ENCODE data around the gene ADK. TPM values are rescaled to one million over a fixed set of nuclear protein-coding genes. Genes with fewer than 3 reads are reported as not detected.

ADK gene
- total RNA-seq, 1 experiment from 2014 or later: 26.8 TPM

- no peaks in the 10 kb centered on the region for H3K4me1 ChIP-seq (ENCODE audit: insufficient read depth, low read length)
- H3K4me1 Mint-ChIP-seq: peaks cover 12 to 14% of the 10 kb centered on the region in 2 experiments
- H2BK12ac ChIP-seq (ENCODE audit: insufficient read length, low read depth, low read length): no peak overlapping the region
- no peak overlapping the region for H2BK20ac ChIP-seq (ENCODE audit: low read depth, low read length, poor library complexity, severe bottlenecking)
- no CpG with 5 or more reads among the region's 1 CpG for WGBS (ENCODE audit: extremely low coverage, insufficient read length, low lambda C conversion rate)
- H3K9ac ChIP-seq (ENCODE audit: extremely low read depth, insufficient read length, low read length): no peak overlapping the region
- H3K79me2 ChIP-seq (ENCODE audit: insufficient read depth, low read length): no peaks in the 10 kb centered on the region
- H2BK120ac ChIP-seq (ENCODE audit: low read depth, low read length, poor library complexity, severe bottlenecking): no peak overlapping the region
- no peaks in the 10 kb centered on the region for H3K23me2 ChIP-seq (ENCODE audit: insufficient read length, low read depth, low read length, poor library complexity, severe bottlenecking)
- no peak overlapping the region for H2BK15ac ChIP-seq (ENCODE audit: low read depth, low read length)
- DNase-seq: no peak
- no peaks in the 10 kb centered on the region for H4K20me1 ChIP-seq (ENCODE audit: control insufficient read depth, insufficient read depth, insufficient read length)
- no peak overlapping the region for H3K27ac ChIP-seq (ENCODE audit: insufficient read length, low read depth, low read length)
- H3K27ac Mint-ChIP-seq: no peak overlapping the region; a peak in 2 of 7 replicates
- H3K4me2 ChIP-seq (ENCODE audit: insufficient read depth, insufficient read length, low read length): no peak overlapping the region
- H3K18ac ChIP-seq (ENCODE audit: insufficient read length, low read depth, low read length): no peak overlapping the region
- H3K56ac ChIP-seq (ENCODE audit: insufficient read length, low read depth, low read length): no peak overlapping the region
- no peak overlapping the region for H2BK5ac ChIP-seq (ENCODE audit: insufficient read length, low read length)
- H3K79me1 ChIP-seq (ENCODE audit: insufficient read depth, low read depth, low read length, poor library complexity, severe bottlenecking): no peaks in the 10 kb centered on the region
- no peaks in the 10 kb centered on the region for H3K9me3 Mint-ChIP-seq
- H3K4me3 Mint-ChIP-seq: no peak overlapping the region
- H3T11ph ChIP-seq (ENCODE audit: low read length): no peak overlapping the region
- H3K4ac ChIP-seq (ENCODE audit: low read depth, low read length): no peak overlapping the region
- no peak overlapping the region for H4K8ac ChIP-seq (replicated peaks; ENCODE audit: insufficient read length, low read depth, low read length)
- H2AK5ac ChIP-seq (ENCODE audit: insufficient read length, low read length): no peak overlapping the region
- H2AFZ ChIP-seq (ENCODE audit: low read length): no peak overlapping the region
- no peaks in the 10 kb centered on the region for H3K36me3 Mint-ChIP-seq (ENCODE audit: insufficient read depth in 1 of 3, low read depth in 3 of 3)
- no peaks in the 10 kb centered on the region for H3K27me3 Mint-ChIP-seq (ENCODE audit: low read depth)
- no peaks in the 10 kb centered on the region for H3K27me3 ChIP-seq (ENCODE audit: insufficient read depth, low read length)
- H3K23ac ChIP-seq (ENCODE audit: insufficient read length, low read depth, low read length): no peak overlapping the region
- no peak overlapping the region for H4K91ac ChIP-seq (ENCODE audit: insufficient read length, low read depth, low read length)
- TF ChIP-seq, protein P1, sequence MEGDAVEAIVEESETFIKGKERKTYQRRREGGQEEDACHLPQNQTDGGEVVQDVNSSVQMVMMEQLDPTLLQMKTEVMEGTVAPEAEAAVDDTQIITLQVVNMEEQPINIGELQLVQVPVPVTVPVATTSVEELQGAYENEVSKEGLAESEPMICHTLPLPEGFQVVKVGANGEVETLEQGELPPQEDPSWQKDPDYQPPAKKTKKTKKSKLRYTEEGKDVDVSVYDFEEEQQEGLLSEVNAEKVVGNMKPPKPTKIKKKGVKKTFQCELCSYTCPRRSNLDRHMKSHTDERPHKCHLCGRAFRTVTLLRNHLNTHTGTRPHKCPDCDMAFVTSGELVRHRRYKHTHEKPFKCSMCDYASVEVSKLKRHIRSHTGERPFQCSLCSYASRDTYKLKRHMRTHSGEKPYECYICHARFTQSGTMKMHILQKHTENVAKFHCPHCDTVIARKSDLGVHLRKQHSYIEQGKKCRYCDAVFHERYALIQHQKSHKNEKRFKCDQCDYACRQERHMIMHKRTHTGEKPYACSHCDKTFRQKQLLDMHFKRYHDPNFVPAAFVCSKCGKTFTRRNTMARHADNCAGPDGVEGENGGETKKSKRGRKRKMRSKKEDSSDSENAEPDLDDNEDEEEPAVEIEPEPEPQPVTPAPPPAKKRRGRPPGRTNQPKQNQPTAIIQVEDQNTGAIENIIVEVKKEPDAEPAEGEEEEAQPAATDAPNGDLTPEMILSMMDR (conservative IDR thresholded peaks at IDR 0.05): no peak
- no peak overlapping the region for H4K5ac ChIP-seq (ENCODE audit: insufficient read length, low read depth, low read length)
- H3K14ac ChIP-seq (ENCODE audit: insufficient read depth, low read length): no peak overlapping the region
- no peaks in the 10 kb centered on the region for H3K9me3 ChIP-seq (ENCODE audit: control insufficient read depth, low read depth, low read length)
Observed at GRCh38 chr10:74439213-74439612, 288.2 kb downstream of the ADK start.
